CD14-positive monocyte (primary cell): ENCODE data around the gene ME1. TPM values are rescaled to one million over a fixed set of nuclear protein-coding genes. Genes with fewer than 3 reads are reported as not detected.

ENCODE experiments used
- DNase-seq, 3 donors: peaks; one replicate each; pipeline ENCODE4 v3.0.0-alpha.2; 2011 to 2022
- H2AFZ ChIP-seq: 2 replicates; pipeline ENCODE4 v1.6.0; 2012; ENCODE audit warnings: mild to moderate bottlenecking, low read depth, low read length, inconsistent platforms; ENCODE audit not compliant: insufficient read depth, poor library complexity, severe bottlenecking
- H3K27ac ChIP-seq, 2 donors: 1 replicate in 1 of 2; 2 replicates in 1 of 2; pipeline ENCODE4 v1.5.1; 2012 to 2013; ENCODE audit warnings: low read length in 2 of 2, control low read depth in 1 of 2, inconsistent platforms in 1 of 2, low read depth in 1 of 2, mild to moderate bottlenecking in 1 of 2
- H3K27me3 ChIP-seq, 2 donors: one replicate each; pipeline versions ENCODE4 v1.6.0 to v1.6.1; 2011 to 2013; ENCODE audit warnings: low read length in 2 of 2; ENCODE audit not compliant: control insufficient read depth in 2 of 2, insufficient read depth in 2 of 2
- H3K36me3 ChIP-seq, 2 donors: replicated peaks in 1 of 2; 1 replicate in 1 of 2; 2 replicates in 1 of 2; pipeline versions ENCODE4 v1.5.1 to v1.6.1; 2012 to 2013; ENCODE audit warnings: low read length in 2 of 2, control low read depth in 1 of 2, inconsistent platforms in 1 of 2, mild to moderate bottlenecking in 1 of 2; ENCODE audit not compliant: insufficient read depth in 2 of 2, control insufficient read depth in 1 of 2
- H3K4me1 ChIP-seq, 2 donors: 1 replicate in 1 of 2; 2 replicates in 1 of 2; pipeline versions ENCODE4 v1.5.1 to v1.6.1; 2012 to 2013; ENCODE audit warnings: low read length in 2 of 2, control low read depth in 1 of 2, inconsistent platforms in 1 of 2, mild to moderate bottlenecking in 1 of 2, moderate library complexity in 1 of 2; ENCODE audit not compliant: insufficient read depth in 2 of 2, control insufficient read depth in 1 of 2
- H3K4me2 ChIP-seq: replicated peaks from 2 replicates; pipeline ENCODE3; 2012; ENCODE audit warnings: low read length, moderate library complexity, mild to moderate bottlenecking; ENCODE audit not compliant: poor library complexity, severe bottlenecking; ENCODE audit errors: extremely low read depth
- H3K4me3 ChIP-seq, 3 experiments: fragments of 200-600 bp in 1 of 3; sonication (generic) in 1 of 3; replicated peaks in 1 of 3; 1 replicate in 2 of 3; 2 replicates in 1 of 3; pipeline ENCODE4 v1.5.1; 2011 to 2013; ENCODE audit warnings: low read length in 3 of 3, mild to moderate bottlenecking in 3 of 3, control low read depth in 2 of 3, low read depth in 2 of 3, inconsistent platforms in 1 of 3, moderate library complexity in 1 of 3
- H3K79me2 ChIP-seq: 2 replicates; pipeline ENCODE4 v1.6.0; 2012; ENCODE audit warnings: mild to moderate bottlenecking, control low read depth, inconsistent platforms, low read length, moderate library complexity; ENCODE audit not compliant: insufficient read depth
- H3K9ac ChIP-seq: 2 replicates; pipeline ENCODE4 v1.6.0; 2017; ENCODE audit warnings: low read length, mild to moderate bottlenecking; ENCODE audit not compliant: insufficient read depth, poor library complexity, severe bottlenecking
- H3K9me3 ChIP-seq, 2 donors: replicated peaks in 1 of 2; 1 replicate in 1 of 2; 2 replicates in 1 of 2; pipeline versions ENCODE4 v1.5.1 to v1.6.1; 2012 to 2013; ENCODE audit warnings: low read length in 2 of 2, control low read depth in 1 of 2; ENCODE audit not compliant: control insufficient read depth in 1 of 2, insufficient read depth in 1 of 2
- H4K20me1 ChIP-seq: 2 replicates; pipeline ENCODE4 v1.6.0; 2012; ENCODE audit warnings: mild to moderate bottlenecking, low read length, control low read depth, moderate library complexity; ENCODE audit not compliant: insufficient read depth
- H3K27ac Mint-ChIP-seq, 7 donors: one replicate each; pipeline ENCODE4 v1.8.0; 2020; ENCODE audit warnings: mild to moderate bottlenecking in 7 of 7, mixed read lengths in 7 of 7, moderate library complexity in 6 of 7, inconsistent platforms in 2 of 7
- H3K27me3 Mint-ChIP-seq, 3 donors: one replicate each; pipeline ENCODE4 v1.8.0; 2021 to 2022; ENCODE audit warnings: low read depth in 3 of 3, mild to moderate bottlenecking in 3 of 3, mixed read lengths in 3 of 3, moderate library complexity in 3 of 3, inconsistent platforms in 1 of 3
- H3K36me3 Mint-ChIP-seq, 2 donors: one replicate each; pipeline ENCODE4 v1.8.0; 2020; ENCODE audit warnings: mixed read lengths in 2 of 2, inconsistent platforms in 1 of 2, mild to moderate bottlenecking in 1 of 2
- H3K4me1 Mint-ChIP-seq: one replicate; pipeline ENCODE4 v1.8.0; 2020; ENCODE audit warnings: mild to moderate bottlenecking, mixed read lengths
- H3K4me3 Mint-ChIP-seq, 2 donors: one replicate each; pipeline ENCODE4 v1.8.0; 2020; ENCODE audit warnings: mild to moderate bottlenecking in 2 of 2, mixed read lengths in 2 of 2, moderate library complexity in 1 of 2
- H3K9me3 Mint-ChIP-seq, 7 donors: one replicate each; pipeline ENCODE4 v1.8.0; 2020 to 2022; ENCODE audit warnings: mixed read lengths in 7 of 7, mild to moderate bottlenecking in 6 of 7, moderate library complexity in 6 of 7, inconsistent platforms in 2 of 7
- CTCF ChIP-seq: fragments of 200-600 bp; IDR thresholded peaks from one replicate; pipeline ENCODE4 v1.8.0; 2022; ENCODE audit warnings: antibody characterized with exemption, mild to moderate bottlenecking
- whole genome bisulfite sequencing: methylation state at CpG from one replicate; pipeline ENCODE4 v1.1.5; 2013; ENCODE audit warnings: missing lambda C conversion rate; ENCODE audit not compliant: insufficient coverage; 5-methylcytosine and 5-hydroxymethylcytosine counted together
- intact Hi-C, 2 donors: fragments of 100-400 bp; cut with micrococcal nuclease; formaldehyde crosslinking; loops; one replicate each; pipeline versions ENCODE4 v1.15.0 to v1.15.1; 2023
- polyA plus RNA-seq, 3 donors: library from polyadenylated mRNA; depleted of rRNA in 1 of 3; unstranded in 2 of 3; stranded (reverse) in 1 of 3; fragments of 300-500 nt in 2 of 3; fragments of >200 nt in 1 of 3; fragmentation: Illumina TruSeq in 2 of 3; gene quantifications; 1 replicate in 2 of 3; 2 replicates in 1 of 3; pipeline ENCODE4 v1.2.3, GENCODE V29; 2012 to 2021

ME1 gene
- polyA plus RNA-seq, 3 donors = 1.3 to 4.0 (median 2.1) TPM

- H3K4me2 ChIP-seq = no peak overlapping the region
- no peaks in the 10 kb centered on the region for H3K27me3 ChIP-seq
- H3K27ac ChIP-seq = no peak overlapping the region
- no peaks in the 10 kb centered on the region for H3K4me1 Mint-ChIP-seq
- no peak overlapping the region for H3K4me3 Mint-ChIP-seq
- TF ChIP-seq CTCF = no peak
- H4K20me1 ChIP-seq = no peaks in the 10 kb centered on the region
- no peak overlapping the region for H2AFZ ChIP-seq
- no peaks in the 10 kb centered on the region for H3K36me3 Mint-ChIP-seq
- no peaks in the 10 kb centered on the region for H3K9me3 ChIP-seq
- intact Hi-C loops = no loop called here
- H3K9me3 Mint-ChIP-seq = peaks cover 0 to 3% (median 0%) of the 10 kb centered on the region in 7 donors
- peaks cover 0 to 12% (median 5%) of the 10 kb centered on the region in 3 donors for H3K27me3 Mint-ChIP-seq
- DNase-seq = no peak
- no peak overlapping the region for H3K9ac ChIP-seq
- H3K79me2 ChIP-seq = no peaks in the 10 kb centered on the region
- no peaks in the 10 kb centered on the region for H3K4me1 ChIP-seq
- no peak overlapping the region for H3K4me3 ChIP-seq
- no peak overlapping the region for H3K27ac Mint-ChIP-seq
- no peaks in the 10 kb centered on the region for H3K36me3 ChIP-seq
- WGBS = no CpG with 5 or more reads among the region's 2 CpGs
Observed at GRCh38 chr6:83389606-83390005, 41.2 kb downstream of the ME1 start.

GRCh38 chr6:83385473-83385872, 45.4 kb downstream of the ME1 start:
- H3K27ac ChIP-seq = no peak overlapping the region
- no peak overlapping the region for H3K9ac ChIP-seq
- no peaks in the 10 kb centered on the region for H4K20me1 ChIP-seq
- no peaks in the 10 kb centered on the region for H3K4me1 ChIP-seq
- no peak overlapping the region for H3K27ac Mint-ChIP-seq
- H3K4me3 ChIP-seq = no peak overlapping the region
- no peak for TF ChIP-seq CTCF
- H3K9me3 Mint-ChIP-seq = no peaks in the 10 kb centered on the region
- no peaks in the 10 kb centered on the region for H3K36me3 Mint-ChIP-seq
- peaks cover 0 to 10% (median 3%) of the 10 kb centered on the region in 3 donors for H3K27me3 Mint-ChIP-seq
- WGBS = no CpG with 5 or more reads among the region's 3 CpGs
- no peak overlapping the region for H2AFZ ChIP-seq
- no peak overlapping the region for H3K4me3 Mint-ChIP-seq
- no peaks in the 10 kb centered on the region for H3K27me3 ChIP-seq
- no peak for DNase-seq
- H3K9me3 ChIP-seq = no peaks in the 10 kb centered on the region
- no peak overlapping the region for H3K4me2 ChIP-seq
- H3K36me3 ChIP-seq = no peaks in the 10 kb centered on the region
- H3K4me1 Mint-ChIP-seq = no peaks in the 10 kb centered on the region
- no peaks in the 10 kb centered on the region for H3K79me2 ChIP-seq
- intact Hi-C loops = no loop called here
